ENCODE results near the gene SEPTIN7.

The SEPTIN7 gene

GRCh38 chr7:35839860-35840854 lies 39.3 kb downstream of the SEPTIN7 start:
- DNase-seq = no peak

DNA sequence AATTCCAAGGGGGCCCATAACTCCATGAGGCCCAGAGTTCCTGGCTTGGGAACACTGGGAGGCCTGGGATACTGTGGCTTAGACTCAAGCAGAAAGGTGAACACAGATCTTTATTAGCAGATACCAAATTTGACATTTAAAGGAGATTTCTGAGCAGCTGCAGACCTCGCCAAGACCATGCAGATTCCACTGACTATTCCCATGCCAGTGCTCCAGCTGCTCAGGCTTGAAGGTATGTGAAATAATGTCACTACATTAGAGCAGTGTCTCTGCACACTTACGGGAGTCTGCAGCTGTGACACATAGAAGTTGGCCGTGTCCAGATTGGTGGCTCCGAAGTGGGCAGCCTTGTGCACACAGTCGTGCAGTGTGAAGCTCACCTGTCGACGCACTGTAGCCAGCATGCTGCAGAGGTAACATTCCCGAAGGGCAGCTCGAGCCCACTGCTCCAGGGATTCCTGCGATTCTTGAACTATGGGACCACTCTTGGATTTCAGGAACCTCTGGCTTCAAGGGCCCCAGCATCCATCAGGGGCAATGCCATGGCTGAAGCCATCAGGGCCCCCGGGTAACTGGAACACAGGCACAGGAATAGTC lies 46.1 kb downstream of the SEPTIN7 start:
- DNase-seq = no peak

DNA sequence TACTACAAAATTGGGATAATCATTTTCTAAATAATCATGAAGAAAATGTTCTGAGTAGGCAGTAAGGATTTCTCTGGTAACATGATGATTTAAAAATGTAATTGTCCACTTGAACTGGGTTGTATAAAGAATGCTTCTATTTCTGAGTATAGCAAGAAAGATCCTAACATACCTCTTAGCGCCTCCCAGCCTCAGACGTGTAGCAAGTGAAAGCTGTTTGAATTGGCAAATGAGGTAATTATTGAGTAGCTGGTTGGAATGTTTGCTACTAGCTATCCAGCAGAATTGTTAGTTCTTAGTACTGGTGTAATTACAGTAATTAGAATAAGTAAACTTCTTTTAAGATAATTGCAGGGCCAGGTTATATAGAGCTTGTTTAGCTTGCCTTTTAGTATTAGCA lies 47.9 kb downstream of the SEPTIN7 start:
- no peak for DNase-seq

DNA sequence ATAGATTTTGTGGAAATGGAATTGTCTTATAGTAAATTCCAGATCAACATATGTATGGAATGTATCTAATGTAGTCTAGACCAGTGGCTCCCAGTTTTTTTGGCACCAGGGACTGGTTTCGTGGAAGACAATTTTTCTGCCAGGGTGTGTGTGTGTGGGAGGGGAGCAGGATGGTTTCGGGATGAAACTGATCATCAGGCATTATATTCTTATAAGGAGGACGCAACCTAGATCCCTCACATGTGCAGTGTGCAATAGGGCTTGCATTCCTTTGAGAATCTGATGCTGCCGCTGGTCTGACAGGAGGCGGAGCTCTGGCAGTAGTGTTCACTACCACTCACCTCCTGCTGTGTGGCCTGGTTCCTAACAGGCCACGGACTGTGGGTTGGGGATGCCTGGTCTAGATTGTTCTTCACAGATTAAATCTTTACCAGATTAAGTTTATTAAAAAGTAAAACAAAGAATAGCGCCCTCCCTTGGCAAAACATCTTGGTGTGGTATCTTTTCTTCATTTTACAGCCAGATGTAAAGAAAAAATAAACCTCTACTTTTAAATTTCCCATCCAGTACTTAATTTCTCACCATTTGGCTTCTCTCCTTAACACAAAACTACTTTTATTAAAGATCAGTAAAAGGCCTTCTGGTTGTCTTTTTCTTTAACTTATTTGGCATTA lies 48.4 kb downstream of the SEPTIN7 start:
- DNase-seq = peak; percentile 21

- DNase-seq = no peak
These were observed 49.1 kb downstream of the SEPTIN7 start for GRCh38 chr7:35849954-35850353.
